NCI-H2227 (cell line): Measurements from ENCODE around the gene DEF6.
A peak's percentile ranks its signal among the peaks of the same experiment; 100 is the strongest.
"Not testable (repeated sequence)": the region's sequence is repeated elsewhere in the genome, so short reads cannot be mapped to it uniquely, and the experiment has no call there.

Experiments used
- DNase-seq: peaks from one replicate; lab custom pipeline; 2025; ENCODE audit not compliant: unreplicated experiment; lab: John Stamatoyannopoulos, UW

DEF6 gene

DNA sequence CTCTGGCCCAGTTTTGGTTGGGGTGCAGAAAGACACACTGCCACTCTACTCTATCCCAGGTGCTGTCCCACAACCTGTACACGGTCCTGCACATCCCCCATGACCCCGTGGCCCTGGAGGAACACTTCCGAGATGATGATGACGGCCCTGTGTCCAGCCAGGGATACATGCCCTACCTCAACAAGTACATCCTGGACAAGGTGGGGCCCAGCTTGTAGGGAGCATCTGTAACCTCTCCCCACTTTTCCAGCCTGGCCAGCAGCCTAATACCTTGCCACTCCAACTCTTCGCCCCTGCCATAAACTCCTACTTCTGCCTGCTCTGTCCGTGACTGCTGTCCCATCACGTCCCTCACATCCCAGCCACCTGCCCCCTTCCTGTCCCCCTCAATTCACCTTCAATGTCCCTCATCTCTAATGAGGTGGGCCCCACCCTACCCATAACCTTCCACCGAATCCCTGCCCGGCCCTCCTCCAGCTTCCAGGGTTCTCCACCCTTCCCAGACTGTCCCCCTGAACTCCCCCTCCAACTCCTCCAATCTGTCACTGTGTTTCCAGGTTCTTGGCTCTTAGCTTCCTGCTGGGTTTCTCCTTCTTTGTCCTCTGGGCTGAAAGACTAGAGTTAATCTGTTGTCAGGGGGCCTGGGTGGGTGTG is 12.1 kb downstream of the DEF6 start:
- no peak for DNase-seq

DNA sequence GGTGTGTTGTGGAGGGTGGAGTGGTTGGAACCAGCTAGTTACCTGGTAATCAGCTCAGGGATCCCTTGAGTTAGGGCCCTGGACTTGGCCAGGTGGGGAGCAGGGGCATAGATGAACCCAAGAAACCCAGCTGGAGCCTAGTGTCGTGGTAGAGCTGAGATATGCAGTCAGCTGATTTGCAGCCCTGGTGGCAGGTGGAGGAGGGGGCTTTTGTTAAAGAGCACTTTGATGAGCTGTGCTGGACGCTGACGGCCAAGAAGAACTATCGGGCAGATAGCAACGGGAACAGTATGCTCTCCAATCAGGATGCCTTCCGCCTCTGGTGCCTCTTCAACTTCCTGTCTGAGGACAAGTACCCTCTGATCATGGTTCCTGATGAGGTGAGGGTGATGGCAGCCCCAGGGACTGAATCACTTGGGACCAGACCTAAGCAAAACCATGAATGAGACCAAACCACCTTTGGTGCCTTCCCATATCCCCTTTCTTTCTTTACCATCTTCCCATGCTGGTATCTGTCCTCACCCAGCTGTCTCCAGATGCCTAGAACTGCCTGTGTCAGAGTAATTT is 12.7 kb downstream of the DEF6 start:
- no peak for DNase-seq

DNA sequence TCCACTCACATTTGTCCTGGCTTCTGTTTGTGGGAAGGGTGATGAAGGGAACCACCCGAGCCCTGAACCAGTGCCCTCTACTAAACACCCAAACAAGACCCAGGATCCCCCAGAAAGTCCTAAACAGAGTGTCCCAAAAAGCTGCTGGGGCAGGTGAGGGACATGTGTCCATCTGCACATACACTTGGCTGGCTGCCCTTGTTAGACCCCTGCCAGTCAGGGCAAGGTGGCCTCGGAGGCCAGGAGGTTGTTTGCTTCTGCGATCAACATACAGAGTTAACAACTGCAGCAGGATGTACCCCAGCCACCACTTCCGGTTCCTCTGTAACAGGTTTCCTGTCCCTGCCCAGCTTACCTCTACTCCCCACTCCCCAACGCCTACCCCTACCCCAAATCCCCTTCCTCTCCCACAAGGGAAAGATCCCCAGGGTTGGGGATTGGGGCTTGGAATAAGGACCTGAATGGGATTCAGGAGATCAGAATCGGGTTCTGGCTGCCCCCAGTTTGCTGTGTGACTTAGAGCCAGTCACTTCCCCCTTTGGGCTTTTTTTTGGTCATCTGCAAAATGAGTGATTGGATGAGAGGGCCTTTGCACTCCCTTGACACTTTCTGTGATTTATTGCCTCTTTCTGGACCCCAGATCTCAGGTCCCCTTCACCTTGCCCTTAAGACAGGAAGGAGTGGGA is 13.9 kb downstream of the DEF6 start:
- DNase-seq, result no peak

DNA sequence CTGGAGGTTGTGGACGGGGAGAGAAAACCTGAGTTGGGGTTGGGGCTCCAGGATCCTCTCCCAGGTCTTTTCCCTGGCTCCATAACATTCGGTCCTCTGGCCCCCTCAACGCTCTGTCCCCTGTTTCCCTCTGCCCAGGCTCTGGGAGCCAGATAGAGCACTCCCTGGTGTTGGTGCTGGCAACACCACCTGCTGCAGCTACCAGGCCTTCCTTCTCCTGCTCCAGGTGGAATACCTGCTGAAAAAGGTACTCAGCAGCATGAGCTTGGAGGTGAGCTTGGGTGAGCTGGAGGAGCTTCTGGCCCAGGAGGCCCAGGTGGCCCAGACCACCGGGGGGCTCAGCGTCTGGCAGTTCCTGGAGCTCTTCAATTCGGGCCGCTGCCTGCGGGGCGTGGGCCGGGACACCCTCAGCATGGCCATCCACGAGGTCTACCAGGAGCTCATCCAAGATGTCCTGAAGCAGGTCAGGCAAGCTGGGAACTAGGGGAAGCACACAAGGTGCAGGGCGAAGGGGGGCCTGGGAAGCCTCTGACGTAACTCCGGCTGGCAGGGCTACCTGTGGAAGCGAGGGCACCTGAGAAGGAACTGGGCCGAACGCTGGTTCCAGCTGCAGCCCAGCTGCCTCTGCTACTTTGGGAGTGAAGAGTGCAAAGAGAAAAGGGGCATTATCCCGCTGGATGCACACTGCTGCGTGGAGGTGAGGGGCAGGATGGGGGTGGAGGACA is 14.6 kb downstream of the DEF6 start:
- no peak for DNase-seq

DNA sequence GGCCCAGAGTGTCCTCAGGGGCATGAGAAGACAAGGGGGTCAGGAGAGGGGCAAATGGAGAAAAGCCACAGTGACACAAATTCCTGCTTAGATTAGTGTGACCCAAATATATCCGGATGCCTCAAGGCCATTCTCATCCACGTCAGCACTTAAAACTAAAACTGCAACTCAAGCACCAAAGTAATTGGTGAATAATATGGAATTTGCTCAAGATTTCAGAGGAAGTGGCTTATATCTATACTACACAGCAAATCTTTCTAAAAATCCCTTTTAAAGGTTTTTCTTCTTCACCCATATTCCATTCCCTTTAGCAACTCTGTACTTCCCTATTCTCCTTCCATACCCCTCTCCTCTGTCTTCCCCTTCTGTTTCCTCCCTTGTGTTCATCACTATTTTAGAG is 15.2 kb downstream of the DEF6 start:
- DNase-seq, result no peak

DNA sequence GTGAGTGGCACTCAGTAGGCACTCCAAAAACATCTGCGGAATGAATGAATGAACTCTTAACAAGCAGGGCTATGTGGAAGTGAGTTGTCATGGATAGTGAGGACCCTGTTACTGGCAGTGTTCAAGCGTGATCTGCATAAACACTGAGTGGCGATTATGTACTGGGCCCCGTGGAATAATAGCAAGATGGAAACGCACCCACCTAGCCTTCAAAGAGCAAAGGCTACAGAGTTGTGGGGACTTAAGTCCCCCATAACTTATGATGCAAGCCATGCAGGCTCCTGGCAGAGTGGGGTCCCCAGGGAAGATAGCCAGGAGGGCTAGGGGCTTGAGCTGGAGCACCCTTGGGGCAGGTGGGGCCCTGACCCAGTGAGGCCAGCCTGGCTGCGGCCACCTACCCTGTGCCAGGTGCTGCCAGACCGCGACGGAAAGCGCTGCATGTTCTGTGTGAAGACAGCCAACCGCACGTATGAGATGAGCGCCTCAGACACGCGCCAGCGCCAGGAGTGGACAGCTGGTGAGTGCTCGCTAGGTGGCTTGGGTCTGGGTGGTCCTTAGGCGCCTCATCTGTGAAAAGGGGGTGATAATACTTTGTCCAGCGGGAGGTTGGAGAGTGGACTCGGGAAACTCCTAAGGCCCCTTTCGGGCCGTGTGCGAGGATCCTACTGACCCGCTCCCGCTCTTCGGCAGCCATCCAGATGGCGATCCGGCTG is 20.0 kb downstream of the DEF6 start:
- peak; percentile 77 for DNase-seq

DNA sequence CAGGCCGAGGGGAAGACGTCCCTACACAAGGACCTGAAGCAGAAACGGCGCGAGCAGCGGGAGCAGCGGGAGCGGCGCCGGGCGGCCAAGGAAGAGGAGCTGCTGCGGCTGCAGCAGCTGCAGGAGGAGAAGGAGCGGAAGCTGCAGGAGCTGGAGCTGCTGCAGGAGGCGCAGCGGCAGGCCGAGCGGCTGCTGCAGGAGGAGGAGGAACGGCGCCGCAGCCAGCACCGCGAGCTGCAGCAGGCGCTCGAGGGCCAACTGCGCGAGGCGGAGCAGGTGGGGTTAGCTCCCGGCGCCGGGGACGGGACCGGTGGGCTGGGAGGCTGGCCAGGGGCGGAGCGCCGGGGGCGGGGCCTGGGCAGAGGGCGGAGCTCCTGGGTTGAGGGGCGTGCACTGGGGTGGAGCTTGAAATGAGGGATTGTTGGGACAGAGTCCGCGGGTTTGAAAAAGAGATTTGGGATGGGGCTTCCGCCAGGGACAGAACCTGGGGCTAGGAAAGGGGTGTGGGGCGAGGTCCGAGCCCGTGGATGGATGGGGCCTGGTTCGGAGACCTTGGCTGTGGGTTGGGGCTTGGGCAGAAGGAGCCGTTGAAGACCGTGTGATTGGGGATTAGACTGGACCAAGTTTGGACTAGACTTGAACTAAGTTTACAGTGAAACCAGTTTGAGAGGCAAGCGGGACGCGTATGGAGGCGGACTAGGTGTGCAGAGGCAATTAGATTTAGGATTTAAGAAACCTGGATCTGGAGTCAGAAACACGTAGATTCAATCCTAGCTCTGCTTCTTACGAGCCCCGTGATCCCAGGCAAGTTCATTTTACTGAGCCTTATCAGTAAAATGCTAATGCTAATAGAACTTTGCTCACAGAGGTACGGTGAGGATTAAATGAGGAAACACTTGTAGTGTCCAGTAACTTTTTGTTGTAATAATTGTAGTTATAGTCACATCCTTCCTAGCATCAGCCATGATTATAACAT is 20.9 kb downstream of the DEF6 start:
- peak; percentile 93 for DNase-seq

DNA sequence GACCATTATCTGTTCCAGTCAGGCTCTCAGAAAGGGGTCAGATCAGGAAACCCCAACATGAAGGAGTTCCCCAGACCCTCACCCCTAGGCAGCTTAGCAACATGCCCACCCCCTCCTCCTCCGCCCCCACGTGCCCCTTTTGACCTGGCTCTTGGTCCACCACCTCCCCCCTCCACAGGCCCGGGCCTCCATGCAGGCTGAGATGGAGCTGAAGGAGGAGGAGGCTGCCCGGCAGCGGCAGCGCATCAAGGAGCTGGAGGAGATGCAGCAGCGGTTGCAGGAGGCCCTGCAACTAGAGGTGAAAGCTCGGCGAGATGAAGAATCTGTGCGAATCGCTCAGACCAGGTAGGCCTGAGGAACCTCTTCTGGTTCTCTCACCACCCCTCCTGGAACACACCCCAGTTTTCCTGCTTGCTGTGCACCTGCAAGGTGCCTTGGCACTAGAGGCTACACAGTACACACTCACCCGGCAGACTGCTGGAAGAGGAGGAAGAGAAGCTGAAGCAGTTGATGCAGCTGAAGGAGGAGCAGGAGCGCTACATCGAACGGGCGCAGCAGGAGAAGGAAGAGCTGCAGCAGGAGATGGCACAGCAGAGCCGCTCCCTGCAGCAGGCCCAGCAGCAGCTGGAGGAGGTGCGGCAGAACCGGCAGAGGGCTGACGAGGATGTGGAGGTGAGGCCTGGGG is 21.9 kb downstream of the DEF6 start:
- DNase-seq, result no peak

DNA sequence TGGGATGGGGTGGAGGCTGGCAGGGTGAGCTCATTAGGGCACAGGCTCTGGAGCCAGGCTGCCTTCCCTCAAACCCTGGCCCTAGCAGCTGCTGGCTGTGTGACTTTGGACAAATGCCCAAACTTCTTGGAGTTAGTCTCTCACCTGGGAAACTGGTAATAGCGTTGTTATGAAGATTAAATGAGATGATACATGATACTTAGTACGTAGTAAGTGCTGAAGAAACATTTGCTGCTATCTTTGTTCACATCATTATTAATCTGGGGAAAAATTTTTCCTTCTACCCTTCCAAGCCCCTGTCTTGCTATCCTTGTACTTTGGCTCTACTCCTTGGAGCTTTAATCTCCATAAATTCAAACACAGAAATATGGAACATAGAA is 22.4 kb downstream of the DEF6 start:
- no peak for DNase-seq

DNA sequence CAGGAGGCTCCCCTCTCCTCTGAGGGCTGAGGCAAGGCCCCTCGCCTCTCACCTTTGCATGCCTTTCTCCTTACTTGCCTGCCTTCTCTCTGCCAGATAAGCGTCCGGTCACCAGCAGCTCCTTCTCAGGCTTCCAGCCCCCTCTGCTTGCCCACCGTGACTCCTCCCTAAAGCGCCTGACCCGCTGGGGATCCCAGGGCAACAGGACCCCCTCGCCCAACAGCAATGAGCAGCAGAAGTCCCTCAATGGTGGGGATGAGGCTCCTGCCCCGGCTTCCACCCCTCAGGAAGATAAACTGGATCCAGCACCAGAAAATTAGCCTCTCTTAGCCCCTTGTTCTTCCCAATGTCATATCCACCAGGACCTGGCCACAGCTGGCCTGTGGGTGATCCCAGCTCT is 23.5 kb downstream of the DEF6 start:
- no peak for DNase-seq

DNA sequence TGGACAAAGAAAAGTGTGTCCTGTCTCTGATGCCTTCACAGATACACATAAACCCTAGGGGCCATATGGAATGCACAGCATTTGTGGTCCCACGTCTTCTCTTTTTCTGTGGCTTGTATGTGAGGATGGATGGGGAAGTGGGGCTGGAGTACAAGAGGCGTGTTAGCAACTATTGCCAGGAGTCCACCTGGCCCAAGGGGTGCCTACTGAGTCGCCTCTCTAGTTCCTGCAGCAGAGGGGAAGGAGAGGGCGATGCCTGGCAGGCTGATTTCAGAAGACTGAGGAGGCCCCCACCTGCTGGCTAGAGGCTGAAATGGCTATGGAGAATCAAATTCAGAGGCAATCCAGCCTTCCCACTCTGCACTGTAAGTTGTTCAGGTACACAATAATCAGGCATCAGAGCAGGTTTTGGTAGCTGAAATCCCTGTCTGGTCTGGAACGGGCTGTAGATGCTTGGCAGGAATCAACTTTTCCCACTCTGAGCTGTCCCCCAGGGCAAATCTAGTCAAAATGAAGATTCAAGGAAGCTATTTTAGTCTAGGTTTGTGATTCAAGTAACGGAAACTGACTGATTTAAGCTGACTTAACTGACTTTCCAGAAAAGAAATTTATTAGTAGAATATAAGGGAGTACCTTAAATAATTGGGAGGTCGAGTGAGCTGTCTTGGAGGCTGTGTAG is 29.9 kb downstream of the DEF6 start:
- DNase-seq, result peak; percentile 60

DNA sequence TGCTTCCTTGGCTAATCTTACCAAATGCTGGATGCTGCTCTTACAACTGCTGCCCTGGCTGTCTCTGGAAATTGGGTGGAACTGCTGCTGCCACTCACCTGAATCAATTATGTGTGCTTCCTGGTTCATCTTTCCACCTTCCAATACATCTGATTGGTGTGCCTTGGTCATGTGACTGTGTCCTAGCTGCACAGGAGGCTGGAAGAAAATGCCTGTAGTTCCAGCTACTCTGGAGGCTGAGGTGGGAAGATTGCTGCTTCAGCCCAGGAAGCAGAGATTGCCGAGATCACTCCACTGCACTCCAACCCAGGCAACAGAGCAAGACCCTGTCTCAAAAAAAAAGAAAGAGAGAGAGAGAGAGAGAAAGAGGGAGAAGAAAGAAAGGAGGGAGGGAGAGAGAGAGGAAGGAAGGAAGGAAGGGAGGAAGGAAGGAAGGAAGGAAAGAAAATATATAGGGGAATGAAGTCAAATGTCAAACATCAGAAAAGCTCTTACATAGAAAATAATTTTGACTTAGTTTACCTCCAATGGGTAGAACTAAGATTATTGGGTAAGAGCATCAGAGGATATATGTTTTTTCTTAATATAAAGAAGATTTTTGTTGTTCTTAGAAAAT is 30.6 kb downstream of the DEF6 start:
- DNase-seq, result peak; percentile 16

DNA sequence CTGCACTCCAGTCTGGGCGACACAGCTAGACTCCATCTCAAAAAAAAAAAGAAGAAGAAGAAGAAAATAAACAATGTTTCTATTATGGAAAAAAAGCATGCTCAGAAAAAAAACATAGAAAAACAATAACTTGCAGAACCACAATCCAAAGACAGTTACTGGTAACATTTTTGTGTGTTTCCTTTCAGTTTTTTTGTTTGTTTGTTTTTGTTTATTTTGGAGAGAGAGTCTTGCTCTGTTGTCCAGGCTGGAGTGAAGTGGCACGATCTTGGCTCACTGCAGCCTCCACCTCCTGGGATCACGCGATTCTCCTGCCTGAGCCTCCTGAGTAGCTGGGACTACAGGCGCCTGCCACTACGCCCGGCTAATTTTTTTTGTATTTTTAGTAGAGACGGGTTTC is 31.3 kb downstream of the DEF6 start:
- not testable (repeated sequence) for DNase-seq

DNA sequence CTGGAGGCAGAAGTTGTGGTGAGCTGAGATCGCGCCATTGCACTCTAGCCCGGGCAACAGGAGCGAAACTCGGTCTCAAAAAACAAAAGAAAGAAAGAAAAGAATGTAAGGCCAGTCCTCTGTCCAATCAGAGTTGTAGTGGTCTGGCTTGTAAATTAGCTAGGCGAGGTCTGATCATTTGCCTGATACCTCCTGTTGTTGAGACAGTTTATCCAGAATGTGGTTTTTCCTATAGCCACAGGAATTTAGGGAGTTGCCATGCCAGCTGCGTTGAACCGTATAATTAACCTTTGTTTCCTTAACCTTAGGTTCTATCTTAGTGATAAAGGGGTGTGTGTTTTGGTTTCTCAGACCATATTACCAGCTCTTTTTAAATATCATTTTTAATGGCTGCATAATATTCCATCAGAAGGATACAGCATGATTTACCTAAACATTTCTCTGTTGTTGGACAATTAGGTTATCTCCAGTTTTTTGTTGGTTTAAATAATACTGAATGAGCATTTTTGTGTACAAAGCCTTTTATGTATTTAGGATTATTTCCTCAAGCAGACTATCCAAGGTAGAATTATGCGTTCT is 33.0 kb downstream of the DEF6 start:
- DNase-seq, result no peak

DNA sequence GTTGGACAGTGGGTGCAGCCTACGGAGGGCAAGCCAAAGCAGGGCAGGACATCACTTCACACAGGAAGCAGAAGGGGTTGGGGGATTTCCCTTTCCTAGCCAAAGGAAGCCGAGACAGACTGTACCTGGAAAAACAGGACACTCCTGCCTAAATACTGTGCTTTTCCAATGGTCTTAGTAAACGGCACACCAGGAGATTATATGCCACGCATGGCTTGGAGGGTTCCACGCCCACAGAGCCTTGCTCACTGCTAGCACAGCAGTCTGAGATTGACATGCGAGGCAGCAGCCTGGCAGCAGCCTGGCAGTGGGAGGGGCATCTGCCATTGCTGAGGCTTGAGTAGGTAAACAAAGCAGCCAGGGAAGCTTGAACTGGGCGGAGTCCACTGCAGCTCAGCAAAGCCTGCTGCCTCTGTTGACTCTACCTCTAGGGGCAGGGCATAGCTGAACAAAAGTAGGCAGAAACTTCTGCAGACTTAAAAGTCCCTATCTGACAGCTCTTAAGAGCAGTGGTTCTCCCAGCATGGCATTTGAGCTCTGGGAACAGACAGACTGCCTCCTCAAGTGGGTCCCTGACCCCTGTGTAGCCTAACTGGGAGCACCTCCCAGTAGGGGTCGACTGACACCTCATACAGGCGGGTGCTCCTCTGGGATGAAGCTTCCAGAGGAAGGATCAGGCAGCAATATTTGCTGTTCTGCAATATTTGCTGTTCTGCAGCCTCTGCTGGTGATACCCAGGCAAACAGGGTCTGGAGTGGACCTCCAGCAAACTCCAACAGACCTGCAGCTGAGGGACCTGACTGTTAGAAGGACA is 34.7 kb downstream of the DEF6 start:
- peak; percentile 44 for DNase-seq

DNA sequence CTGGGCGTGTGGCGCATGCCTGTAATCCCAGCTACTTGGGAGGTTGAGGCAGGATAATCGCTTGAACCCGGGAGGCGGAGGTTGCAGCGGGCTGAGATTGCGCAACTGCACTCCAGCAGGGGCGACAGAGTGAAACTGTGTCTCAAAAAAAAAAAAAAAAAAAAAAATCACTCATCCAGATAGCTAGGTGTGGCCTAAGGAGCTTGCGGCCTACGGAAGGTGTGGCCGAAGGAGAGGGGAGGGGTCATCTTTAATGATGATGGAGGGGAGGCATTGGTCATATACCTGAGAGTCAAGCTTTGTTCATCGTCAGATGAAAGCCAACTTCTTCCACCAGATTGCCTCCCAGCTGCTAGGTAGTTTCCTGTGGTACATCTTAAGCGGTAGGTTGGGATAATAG is 43.9 kb downstream of the DEF6 start:
- no peak for DNase-seq
